SK-N-SH (cell line): ENCODE measurements around the gene EYA2.

ENCODE experiments used
- CHD2 ChIP-seq: fragments of 150-350 bp; IDR thresholded peaks from 2 replicates; pipeline ENCODE4 v1.6.1; 2018; ENCODE audit warnings: low read length; ENCODE audit not compliant: partially characterized antibody
- GABPA ChIP-seq: IDR thresholded peaks from 2 replicates; pipeline ENCODE4 v1.4.0; 2012; ENCODE audit warnings: low read depth, mild to moderate bottlenecking

DNA sequence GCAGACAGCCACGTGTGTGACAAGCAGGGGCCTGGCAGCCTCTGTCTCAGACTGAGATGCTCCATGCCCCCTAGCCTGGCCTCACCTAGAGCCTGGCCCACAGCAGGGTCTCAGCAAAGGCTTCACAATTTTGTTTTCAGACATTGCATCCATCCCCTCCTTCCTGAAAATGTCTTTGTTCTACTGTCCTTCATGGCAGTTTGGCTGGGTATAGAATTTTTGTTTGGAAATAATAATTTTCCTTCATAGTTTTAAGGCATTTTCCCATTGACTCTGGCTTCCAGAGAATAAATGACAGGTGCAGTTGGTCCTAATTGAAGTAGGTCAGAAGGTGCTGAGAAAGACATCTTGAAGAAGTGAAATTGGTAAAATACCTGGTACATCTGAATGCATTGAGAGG is 216.2 kb downstream of the EYA2 start:
- TF ChIP-seq GABPA = no peak
- TF ChIP-seq CHD2 = no peak
